ENCODE measurements around the gene HMSD.

HMSD gene

DNA sequence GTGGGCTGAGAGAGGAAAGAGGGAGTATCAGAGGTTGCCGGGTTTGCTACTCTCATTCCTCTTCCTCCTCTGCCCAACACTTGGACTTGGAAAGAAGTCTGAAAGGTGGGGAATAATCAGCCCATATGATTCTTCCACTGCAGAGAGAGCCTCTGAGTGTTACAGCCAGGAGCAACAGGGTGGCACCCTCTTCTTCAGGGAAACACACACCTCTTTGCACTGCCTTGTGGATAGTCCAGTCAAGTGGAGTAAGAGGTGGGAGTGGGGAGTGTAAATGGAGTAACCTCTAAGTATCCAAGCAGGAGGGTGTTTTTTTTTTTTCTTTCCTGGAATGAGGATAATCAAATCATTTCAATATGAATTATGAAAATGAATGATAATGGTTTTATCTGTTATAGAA, 11.8 kb downstream of the HMSD start:
- no peak for DNase-seq

DNA sequence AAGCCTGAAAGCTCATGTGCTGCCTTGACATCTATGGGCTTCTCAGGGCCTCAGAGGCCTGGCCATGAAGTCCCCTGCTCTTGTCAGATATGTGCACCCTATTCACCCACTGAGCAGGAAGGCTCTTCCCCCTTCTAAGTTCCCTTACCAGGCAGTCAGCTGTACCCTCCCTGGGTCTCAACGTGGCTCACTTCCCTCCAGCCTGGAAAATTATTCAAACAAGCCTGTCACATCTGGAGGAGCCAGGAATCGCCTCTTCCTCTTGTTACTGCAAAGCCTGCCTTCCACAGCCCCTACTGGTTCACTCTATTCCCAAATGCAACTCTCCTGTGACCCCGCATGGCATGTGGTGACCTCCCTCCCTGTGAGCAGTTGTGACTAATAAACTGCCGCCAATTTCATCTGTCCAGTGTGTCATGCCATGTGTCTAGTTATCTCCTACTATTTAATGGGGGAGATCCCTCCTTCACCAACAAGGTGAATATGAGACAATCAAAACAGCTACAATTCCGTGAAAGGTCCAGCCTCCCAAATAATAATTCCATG, 12.4 kb downstream of the HMSD start:
- no peak for DNase-seq

DNA sequence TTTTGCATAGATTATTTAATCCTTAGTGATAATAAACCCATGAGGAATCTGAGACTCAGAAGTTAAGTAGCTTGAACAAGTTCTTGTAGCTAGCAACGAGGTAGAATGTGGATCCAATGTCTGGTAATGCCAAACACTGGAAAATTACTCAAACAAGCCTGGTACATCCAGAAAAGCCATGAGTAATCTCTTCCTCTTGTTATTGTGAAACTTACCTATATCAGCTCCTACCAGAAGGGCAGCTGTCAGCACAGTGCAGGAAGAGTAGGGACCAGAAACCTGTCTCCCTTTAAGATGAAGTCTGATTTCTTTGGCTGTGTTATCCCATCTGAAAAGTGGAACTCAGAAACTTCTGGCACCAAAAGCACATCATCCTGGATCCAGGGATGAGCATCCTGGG, 13.0 kb downstream of the HMSD start:
- DNase-seq: no peak

DNA sequence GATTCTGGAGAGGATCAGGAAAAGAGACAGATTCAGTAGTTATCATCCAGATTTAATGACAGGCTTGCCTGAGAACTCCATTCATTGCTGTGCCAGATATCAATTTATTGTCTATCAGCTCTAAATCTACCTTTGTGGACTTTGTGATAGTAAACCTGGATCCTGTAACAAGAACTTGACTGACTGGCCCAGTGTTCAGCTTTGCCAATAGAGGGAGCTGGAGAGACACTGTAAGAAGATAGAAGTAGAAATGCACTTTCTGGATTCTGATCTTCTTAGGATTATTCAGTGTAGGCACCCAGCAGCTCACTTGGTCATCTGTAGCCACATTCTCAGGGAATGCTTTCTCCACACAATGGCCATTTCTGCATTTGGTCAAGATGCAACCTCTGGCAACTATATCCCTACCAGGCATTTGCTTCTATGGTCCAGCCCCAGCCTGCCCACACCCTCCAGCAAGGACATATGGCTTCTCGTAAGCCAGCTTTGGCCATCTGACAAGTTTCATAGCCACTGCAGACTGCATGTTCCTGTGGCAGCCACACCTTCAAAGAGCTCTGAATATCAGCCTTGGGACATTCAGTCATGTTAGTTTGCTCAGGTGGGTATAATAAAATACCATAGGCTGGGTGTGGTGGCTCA, 14.6 kb downstream of the HMSD start:
- DNase-seq: peak; percentile 19

DNA sequence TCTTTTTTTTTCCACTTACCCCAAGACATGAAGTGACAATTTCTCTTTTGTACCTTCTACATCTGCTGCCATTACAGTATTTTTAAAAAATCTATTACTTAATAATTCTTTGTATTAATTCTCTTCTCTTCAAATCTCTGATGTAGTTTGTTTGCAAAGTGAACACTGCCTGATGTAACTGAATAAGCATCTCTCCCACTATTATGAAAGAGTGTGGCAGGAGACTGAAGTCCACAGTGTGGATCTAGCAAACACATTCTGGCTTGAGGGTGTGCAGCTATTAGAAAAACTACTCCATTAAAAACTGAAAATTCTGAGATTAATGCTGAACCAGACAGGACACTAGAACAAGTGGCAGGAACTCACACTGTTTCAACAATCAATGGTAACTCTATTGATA, 15.8 kb downstream of the HMSD start:
- DNase-seq: no peak

DNA sequence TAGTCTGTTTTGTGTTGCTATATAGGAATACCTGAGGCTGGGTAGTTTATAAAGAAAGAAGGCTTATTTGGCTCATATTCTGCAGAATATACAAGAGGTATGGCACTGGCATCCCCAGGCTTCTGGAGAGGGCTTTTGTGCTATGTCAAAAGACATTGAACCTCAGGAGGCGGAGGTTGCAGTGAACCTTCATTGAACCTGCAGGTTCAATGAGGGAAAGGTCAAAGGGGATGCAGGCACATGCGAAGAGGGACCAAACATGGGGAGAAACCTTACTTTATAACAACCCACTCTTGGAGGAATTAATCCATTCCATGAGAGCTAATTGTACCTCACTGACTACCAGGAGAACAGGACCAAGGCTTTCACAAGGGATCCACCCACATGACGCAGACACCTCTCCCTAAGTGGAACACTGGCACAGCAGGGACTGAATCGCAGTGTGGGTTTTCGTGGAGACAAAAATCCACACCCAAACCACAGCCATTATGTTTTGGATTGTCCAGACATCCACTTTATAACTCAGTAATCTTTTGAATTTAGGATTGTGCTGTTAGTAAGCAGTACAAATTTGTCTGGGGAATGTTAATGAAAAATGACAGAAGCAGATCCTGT, 16.7 kb downstream of the HMSD start:
- no peak for DNase-seq

DNA sequence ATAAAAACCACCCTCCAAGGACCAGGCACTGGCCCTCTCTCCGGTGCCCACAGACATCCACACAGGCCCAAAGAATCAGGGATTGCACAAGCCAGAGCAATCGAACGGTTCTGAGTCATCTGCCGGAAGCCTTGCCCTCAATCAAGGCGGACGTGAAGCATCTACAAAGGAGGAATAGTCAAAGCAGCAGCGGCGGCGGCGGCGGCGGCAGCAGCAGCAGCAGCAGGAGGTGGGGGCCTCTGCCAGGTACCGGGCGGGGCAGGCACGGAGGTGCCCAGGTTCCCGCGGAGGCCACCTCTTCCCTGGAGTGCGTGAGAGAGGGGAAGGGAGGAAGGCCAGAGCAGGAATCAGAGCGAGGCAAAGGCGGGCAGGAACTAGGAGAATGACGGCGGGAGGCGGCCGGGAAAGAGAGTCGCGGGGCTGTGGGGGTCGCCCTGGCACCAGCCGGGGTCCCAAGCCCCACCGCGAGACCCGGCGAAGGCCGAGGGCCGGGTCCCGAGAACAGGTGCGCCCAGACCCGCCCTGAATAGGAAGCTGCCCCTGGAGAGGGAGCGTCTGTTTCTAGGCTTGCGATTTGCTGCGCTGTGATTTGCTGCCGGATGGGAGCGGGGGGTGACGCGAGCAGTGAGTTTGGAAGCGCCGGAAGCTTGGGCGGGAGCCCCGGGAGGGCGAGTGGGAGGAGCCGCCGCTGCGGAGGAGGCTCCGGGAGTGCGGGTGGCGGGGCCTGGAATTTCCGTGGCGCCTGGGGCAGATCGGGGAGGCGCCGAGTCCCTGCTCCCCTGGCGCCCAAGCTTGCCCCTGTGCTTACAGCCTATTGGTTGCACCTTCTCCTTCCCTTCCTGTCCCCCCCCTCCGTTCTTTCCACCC, 21.1 kb downstream of the HMSD start, which contains the start of gene SERPINB8:
Gene SERPINB8 (plus strand): TSS at position 140 of the 867 bp plus-strand sequence. CDS start 8,228 bp downstream, outside the sequence.
- DNase-seq: peak; percentile 98

DNA sequence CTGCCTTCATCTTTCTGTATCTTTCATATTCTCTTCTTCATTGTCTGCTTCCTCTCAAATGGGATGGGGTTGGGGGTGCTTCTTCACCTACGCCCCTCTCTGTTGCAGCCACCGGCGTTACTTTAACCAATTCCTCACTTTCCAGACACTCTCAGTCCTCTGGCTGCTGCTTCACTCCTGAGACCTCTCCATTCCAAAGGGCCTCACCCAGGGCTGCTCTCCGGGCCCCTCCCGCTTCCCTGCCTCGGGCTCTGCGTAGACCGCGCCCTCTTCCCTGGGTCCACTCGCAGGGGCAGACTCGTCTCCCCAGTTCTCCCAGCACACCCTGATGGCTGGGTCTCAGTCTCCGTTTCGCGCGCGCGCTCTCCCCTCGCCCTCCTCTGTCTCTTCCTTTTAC, 21.7 kb downstream of the HMSD start:
- peak; percentile 78 for DNase-seq

DNA sequence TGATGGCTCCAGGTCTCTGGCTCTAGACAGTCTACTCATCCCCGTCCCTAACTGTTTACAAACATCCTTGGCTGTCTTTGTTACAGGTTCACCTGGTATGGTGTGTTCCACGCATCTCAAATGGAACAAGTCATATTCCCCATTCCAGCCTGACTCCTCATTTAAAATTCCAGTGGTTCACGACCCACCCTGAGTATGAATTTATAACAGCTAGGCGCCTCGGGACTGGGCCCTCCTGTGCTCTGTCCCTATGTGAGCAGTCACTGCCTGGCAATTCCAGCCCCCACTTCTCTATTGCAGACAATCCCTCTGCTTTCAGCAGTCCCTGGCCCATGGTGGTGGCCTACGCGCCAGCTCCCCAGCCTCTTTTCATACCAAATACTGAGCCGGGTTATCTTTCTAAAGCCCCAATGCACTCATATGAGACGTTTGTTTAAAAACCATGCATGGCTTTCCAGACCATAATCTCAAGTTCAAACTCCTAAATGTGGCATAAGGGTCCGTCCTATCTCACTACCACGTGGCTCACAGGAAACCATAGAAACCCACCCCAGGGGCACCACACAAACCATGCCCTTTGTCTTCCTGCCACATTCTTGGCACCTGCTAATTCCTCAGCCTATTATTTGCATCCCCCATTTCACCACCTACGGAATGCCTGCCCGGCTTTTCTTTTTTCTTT, 22.4 kb downstream of the HMSD start:
- DNase-seq: no peak

DNA sequence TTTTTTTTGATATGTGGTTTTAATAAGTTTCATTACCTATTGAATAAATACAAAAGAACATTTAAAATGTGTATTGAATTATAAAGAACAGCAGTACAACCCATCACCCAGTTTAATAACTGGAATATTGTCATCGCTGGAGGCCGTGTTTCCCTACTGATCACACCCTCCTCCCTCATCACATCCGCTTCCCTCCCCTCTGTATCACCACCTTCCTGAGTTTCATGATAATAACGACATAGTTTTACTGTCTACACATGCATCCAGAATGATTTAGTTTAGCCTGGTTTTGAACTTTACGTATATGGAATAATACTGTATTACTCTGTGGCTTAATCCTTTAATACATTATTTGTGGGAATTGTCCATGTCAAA, 22.9 kb downstream of the HMSD start:
- no peak for DNase-seq

DNA sequence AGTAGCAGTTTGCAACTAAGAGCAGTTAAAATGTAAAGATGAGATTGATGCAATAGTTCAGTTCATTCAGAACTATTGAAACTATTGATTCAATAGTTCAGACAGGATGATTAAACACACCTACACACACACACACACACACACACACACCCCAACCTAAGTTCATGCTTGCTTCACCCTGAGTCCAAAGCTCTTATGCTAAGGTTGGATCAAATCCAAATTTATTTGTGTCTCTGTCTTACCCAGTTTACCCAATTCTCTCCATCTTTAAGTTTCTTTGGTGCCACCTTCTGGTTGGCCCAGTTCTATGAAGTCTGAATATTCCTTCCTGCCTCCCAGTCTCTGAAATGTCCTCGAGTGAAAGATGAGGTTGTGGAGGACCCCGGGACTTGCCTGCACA, 25.9 kb downstream of the HMSD start:
- DNase-seq: no peak

DNA sequence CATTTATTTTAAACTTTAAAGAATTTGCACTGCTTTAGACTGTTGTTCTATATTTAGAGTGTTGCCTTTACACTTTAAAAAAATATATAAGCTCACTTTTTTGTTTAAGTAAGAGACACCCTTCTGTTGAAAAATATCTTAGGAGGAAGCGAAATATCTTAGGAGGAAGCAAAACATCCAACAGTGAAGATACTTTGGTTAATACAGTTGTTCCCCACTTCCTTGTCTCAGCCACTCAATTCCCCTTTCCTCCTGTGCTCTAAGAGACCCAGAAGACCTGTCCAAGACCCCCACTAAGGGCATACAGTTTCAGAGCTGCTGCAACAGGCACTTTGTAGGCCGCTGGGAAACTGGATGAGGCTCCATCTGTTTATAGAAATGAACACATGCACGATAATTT, 26.5 kb downstream of the HMSD start:
- no peak for DNase-seq

DNA sequence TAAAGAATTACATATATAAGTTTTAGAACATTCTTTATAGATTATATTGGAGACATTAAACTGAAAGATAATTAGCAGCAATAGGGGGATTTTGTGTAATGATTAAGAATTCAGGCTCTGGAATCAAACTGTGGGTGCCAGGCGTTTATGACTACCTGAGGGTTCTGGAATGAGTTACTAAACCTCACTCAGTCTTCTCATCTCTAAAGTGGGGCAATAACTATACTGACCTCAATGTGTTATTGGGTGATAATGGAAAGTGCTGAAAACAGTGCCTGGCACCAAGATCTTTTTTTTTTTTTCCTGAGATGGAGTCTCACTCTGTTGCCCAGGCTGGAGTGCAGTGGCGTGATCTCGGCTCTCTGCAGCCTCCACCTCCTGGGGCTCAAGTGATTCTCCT, 27.9 kb downstream of the HMSD start:
- DNase-seq: no peak

DNA sequence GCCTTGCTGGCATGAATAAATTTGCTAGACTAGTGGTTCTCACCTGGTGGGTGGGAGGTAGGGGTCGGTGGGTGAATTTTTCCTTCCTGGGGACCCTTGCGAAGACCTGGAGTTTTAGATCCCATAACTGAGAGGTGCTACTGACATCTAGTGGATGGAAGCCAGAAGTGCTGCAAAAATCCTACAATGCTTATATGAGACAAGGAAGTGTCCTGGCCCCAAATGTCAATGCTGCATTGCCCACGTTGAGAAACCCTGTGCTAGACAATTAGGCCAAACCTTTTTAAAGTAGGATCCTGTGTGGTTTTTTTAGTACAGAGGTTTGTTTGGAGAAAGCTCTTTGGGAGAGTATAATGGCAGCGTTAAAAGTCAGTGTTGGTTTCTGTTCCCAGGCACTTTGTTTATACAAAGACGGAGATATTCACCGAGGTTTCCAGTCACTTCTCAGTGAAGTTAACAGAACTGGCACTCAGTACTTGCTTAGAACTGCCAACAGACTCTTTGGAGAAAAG, 30.4 kb downstream of the HMSD start:
- DNase-seq: peak; percentile 35

DNA sequence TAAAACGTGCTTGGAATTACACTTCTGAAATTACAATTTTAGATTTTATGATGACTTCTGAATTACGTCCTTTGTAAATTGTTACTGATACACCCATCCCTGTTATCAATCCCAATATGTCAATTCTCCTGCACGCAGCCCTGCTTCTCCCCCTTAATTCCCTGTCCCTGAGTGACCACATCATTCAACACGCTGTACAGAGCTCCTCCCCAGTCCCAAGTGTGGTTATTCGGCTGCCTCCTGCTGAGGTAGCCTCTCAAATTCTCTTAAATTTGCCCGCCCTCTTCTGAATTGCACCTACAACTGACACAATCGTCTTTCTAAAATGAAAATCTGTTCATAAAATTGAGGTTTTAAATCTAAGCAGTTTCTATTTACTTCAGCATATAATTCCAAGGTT, 30.9 kb downstream of the HMSD start:
- DNase-seq: no peak

DNA sequence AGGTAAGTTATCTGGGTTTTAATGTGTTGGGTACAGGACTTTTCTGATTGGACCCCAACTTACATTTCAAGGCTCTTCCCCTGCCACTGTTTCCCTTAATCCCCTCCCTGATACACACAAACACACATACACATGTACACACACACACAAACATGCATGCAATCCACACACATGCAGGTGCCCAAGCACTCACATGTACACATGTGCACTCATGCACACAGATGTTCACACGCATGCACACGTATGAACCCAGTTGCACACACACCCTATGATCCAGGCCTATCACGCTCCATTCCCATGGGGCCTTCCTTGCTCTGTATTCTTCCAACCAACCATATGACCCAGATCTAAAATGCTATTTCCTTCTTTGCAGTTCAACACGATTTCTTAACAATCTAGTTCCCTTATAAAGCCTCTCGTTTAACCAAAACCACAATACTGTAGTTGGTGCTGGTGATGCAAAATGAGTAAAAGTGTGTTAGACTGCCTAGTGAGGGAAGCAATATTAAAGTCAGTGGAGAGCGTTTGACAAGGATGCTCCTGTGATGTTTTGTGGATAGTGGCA, 31.9 kb downstream of the HMSD start:
- DNase-seq: no peak

DNA sequence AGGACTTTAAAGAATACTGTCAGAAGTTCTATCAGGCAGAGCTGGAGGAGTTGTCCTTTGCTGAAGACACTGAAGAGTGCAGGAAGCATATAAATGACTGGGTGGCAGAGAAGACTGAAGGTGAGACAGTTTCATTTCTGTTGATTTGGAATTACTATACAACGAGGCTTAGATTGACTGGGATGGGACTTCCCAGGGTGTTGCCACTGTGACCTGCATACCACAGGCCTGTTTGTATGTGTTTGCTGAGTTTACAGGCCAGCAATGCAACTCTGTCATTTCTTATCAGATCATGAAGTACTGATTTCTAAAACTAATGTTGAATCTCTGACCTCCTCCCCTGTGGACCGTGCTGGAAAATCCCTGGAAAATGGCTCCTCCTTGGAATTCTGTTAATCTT, 32.6 kb downstream of the HMSD start:
- no peak for DNase-seq

DNA sequence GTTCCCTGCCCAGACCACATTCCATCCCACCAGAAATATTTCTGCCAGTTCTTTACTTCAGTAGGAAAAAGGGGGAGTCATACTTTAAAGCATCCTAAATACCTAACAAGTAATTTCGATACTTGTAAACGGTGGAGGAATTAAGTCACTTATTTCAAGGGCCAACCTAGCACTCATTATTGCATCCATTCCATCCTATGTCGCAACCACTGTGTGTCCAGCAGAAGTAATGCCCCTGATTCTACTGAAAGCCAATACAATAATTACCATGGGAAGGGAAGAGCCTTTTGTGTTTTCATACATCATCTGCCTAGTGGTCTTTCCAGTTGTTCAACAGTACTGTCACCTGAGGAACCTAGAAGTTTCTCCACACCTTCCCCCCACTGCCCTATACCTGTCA, 33.3 kb downstream of the HMSD start:
- DNase-seq: no peak

DNA sequence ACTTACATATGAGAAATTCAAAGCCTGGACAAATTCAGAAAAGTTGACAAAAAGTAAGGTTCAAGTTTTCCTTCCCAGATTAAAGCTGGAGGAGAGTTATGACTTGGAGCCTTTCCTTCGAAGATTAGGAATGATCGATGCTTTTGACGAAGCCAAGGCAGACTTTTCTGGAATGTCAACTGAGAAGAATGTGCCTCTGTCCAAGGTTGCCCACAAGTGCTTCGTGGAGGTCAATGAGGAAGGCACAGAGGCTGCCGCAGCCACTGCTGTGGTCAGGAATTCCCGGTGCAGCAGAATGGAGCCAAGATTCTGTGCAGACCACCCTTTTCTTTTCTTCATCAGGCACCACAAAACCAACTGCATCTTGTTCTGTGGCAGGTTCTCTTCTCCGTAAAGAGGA, 37.8 kb downstream of the HMSD start:
- no peak for DNase-seq

DNA sequence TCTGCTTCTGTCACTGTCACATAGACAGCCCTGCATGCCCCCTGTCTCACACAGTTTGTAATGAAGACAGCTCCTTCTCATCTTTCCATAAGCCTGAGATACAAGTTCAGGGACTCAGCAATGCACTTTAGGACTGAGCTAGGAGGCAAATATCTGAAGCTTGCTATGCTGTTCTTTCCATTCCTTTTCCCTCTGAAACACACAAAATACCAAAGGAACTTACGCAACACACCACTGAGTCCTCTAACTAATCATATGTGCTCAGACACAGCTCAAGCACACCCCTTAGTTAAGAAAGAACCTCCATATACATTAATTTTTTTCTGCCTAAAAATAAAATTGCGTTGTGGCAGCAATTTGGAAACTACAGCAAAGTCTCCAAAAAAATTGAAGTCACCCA, 38.6 kb downstream of the HMSD start:
- no peak for DNase-seq

DNA sequence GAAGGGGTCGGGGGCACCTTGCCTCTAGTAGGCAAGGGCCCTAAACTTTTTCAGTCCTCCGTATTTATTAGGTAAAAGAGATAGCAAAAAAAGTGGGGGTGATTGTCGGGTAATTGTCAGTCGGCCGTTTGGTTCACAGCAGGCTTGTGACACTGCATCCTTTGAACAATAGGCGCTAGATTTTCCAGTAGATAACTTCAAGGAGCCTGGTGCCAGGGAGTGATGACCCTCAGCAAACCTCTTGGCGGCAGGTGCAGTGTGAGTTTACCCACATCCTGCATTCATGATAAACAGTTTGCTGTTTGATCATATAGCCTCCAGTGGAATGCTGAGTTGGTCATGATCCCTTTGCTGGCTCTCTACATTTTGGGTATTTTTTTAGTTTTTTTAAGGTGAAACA, 43.6 kb downstream of the HMSD start:
- DNase-seq: no peak

DNA sequence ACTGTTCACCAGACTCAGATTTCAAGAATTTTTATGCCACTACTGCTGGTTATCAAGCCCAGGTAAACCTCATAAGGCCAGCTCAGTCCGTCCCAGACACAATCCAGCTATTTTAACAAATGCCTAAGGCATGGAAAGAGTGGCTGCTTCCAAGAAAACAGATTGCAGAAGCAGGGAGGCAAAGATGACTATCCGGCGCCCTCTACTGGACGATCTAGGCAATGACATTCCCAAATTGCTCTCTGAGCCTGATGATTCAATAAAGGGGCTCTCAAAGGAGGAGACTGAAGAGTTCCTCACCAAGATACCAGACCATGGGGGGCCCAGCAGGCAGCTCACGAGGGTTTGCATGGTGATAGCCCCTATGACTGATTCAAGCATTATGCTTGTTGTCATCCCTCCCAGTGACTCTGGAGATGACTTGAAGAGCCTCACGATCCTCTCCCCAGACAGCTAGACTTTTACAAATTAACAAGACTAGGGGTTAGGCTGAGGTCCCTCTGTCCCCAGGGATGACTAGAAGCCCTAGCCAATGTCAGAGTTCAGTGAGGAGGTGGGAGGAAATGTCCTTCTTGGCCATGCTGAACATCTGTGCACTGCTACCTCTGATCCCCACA, 45.8 kb downstream of the HMSD start:
- DNase-seq: no peak
